ENCODE data around the gene KCNMA1. TPM values are rescaled to one million over a fixed set of nuclear protein-coding genes. Genes with fewer than 3 reads are reported as not detected.
"Not testable (repeated sequence)": the region's sequence is repeated elsewhere in the genome, so short reads cannot be mapped to it uniquely, and the experiment has no call there.

Gene KCNMA1
- total RNA-seq, 1 experiment from 2014 or later = 23.3 TPM

- DNase-seq (ENCODE audit: low read depth) = no peak
These were observed 26.4 kb upstream of the KCNMA1 start for GRCh38 chr10:77664008-77664407.

GRCh38 chr10:77661674-77662073 lies 24.1 kb upstream of the KCNMA1 start:
- DNase-seq (ENCODE audit: low read depth) = no peak

GRCh38 chr10:77661100-77661499 lies 23.5 kb upstream of the KCNMA1 start:
- DNase-seq (ENCODE audit: low read depth) = no peak

GRCh38 chr10:77659046-77659670 lies 21.6 kb upstream of the KCNMA1 start:
- DNase-seq (ENCODE audit: low read depth) = not testable (repeated sequence)

- no peak for DNase-seq (ENCODE audit: low read depth)
These were observed 15.6 kb upstream of the KCNMA1 start for GRCh38 chr10:77653210-77653609.

GRCh38 chr10:77649333-77650331 lies 12.0 kb upstream of the KCNMA1 start:
- DNase-seq (ENCODE audit: low read depth) = no peak

GRCh38 chr10:77648472-77648871 lies 10.9 kb upstream of the KCNMA1 start:
- DNase-seq (ENCODE audit: low read depth) = no peak

- DNase-seq (ENCODE audit: low read depth) = no peak
These were observed 10.1 kb upstream of the KCNMA1 start for GRCh38 chr10:77647543-77648293.

- no peak for DNase-seq (ENCODE audit: low read depth)
These were observed 7.1 kb upstream of the KCNMA1 start for GRCh38 chr10:77644557-77645243.

- DNase-seq (ENCODE audit: low read depth) = peak; percentile 65
These were observed 6.3 kb upstream of the KCNMA1 start for GRCh38 chr10:77643795-77644468.

GRCh38 chr10:77641788-77642397 lies 4.3 kb upstream of the KCNMA1 start:
- peak; percentile 81 for DNase-seq (ENCODE audit: low read depth)

- DNase-seq (ENCODE audit: low read depth) = no peak
These were observed 3.7 kb upstream of the KCNMA1 start for GRCh38 chr10:77641344-77641743.

GRCh38 chr10:77640167-77640566 lies 2.6 kb upstream of the KCNMA1 start:
- no peak for DNase-seq (ENCODE audit: low read depth)

GRCh38 chr10:77639756-77640155 lies 2.1 kb upstream of the KCNMA1 start:
- DNase-seq (ENCODE audit: low read depth) = no peak

- DNase-seq (ENCODE audit: low read depth) = peak; percentile 42
These were observed 903 bp upstream of the KCNMA1 start for GRCh38 chr10:77638321-77639101.

- DNase-seq (ENCODE audit: low read depth) = no peak
These were observed 559 bp downstream of the KCNMA1 start for GRCh38 chr10:77636967-77637531.

- DNase-seq (ENCODE audit: low read depth) = no peak
These were observed 1.2 kb downstream of the KCNMA1 start for GRCh38 chr10:77636282-77636966.

- DNase-seq (ENCODE audit: low read depth) = peak; percentile 44
These were observed 2.0 kb downstream of the KCNMA1 start for GRCh38 chr10:77635402-77636227.
